ENCODE results near the gene RGS3. TPM values are rescaled to one million over a fixed set of nuclear protein-coding genes. Genes with fewer than 3 reads are reported as not detected.
A peak's percentile ranks its signal among the peaks of the same experiment; 100 is the strongest.

The RGS3 gene
- total and polyA plus RNA-seq, 10 of the 15 experiments (the other 5 are each of a cell fraction or from before 2014, with no cell fraction given): 2.9 to 138 (median 28.8) TPM

GRCh38 chr9:113589890-113590289, 126.4 kb downstream of the RGS3 start (continued):
- TF ChIP-seq CTCF (IDR thresholded peaks at IDR 0.05 in 2 of 3, conservative IDR thresholded peaks at IDR 0.05 in 1 of 3; ENCODE audit: control insufficient read depth in 2 of 3, extremely low read depth in 1 of 3, insufficient read depth in 1 of 3, low read depth in 3 of 3, low read length in 3 of 3) (peak; percentile 47 to 62 (median 50); a peak in 4 of 6 replicates), NR2F1 (conservative IDR thresholded peaks at IDR 0.05) (no peak), BMI1 (IDR thresholded peaks at IDR 0.05; ENCODE audit: borderline replicate concordance) (no peak), BHLHE40 (IDR thresholded peaks at IDR 0.05; ENCODE audit: borderline replicate concordance in 1 of 2, low read depth in 2 of 2, low read length in 1 of 2) (no peak), ZNF274 (IDR thresholded peaks at IDR 0.05; ENCODE audit: insufficient read depth, insufficient read length) (no peak)

GRCh38 chr9:113590389-113590788, 126.9 kb downstream of the RGS3 start:
- no peak overlapping the region for H3K4me2 ChIP-seq (ENCODE audit: control insufficient read depth, insufficient read depth)
- ChIA-PET POLR2A (interaction anchor here (1.7 kb wide), 1 partner anchor 8 kb away, joined by 5 read pairs; no protein-coding TSS in a partner anchor), SMC1A (ENCODE audit: uncharacterized antibody, unreplicated experiment) (interaction anchor here (0.8 to 12.4 kb wide), 9 partner anchors 10 to 218 kb away, joined by 3 to 270 read pairs (median 3); no protein-coding TSS in a partner anchor), CTCF (interaction anchor here (1.1 to 18.0 kb wide), 10 partner anchors 10 to 142 kb away, joined by 3 to 565 read pairs (median 13); no protein-coding TSS in a partner anchor), RAD21 (ENCODE audit: unreplicated experiment) (interaction anchor here (0.8 to 11.4 kb wide), 7 partner anchors 9 to 180 kb away, joined by 3 to 290 read pairs (median 4); partner anchors contain the start of genes C9orf43 and POLE3)
- FAIRE-seq: no peak
- in situ Hi-C loops (cut with MboI): no loop called here
- peaks cover 29% of the 10 kb centered on the region for H3K4me1 ChIP-seq (ENCODE audit: control insufficient read depth, insufficient read depth, low read length)
- WGBS (ENCODE audit: insufficient coverage, insufficient replicate concordance, low lambda C conversion rate, missing lambda C conversion rate): 50% methylated on average over 2 of the region's 2 CpGs
- H3K36me3 ChIP-seq (ENCODE audit: control insufficient read depth in 2 of 2, insufficient read depth in 2 of 2, low read length in 1 of 2): peaks cover 8 to 19% of the 10 kb centered on the region in 2 experiments
- H3K27me3 ChIP-seq (replicated peaks in 1 of 2; ENCODE audit: control insufficient read depth in 2 of 2, insufficient read depth in 2 of 2, low read length in 1 of 2): no peaks in the 10 kb centered on the region
- TF ChIP-seq TCF7 (IDR thresholded peaks at IDR 0.05; ENCODE audit: borderline replicate concordance) (no peak), YY1 (IDR thresholded peaks at IDR 0.05; ENCODE audit: low read depth, low read length) (no peak), ASH2L (IDR thresholded peaks at IDR 0.05; ENCODE audit: borderline replicate concordance, low read depth) (no peak), HDAC2 (IDR thresholded peaks at IDR 0.05) (no peak), SREBF1 (IDR thresholded peaks at IDR 0.05; ENCODE audit: low read length) (no peak), NBN (IDR thresholded peaks at IDR 0.05) (no peak), SKIL (IDR thresholded peaks at IDR 0.05; ENCODE audit: low read depth, poor library complexity, severe bottlenecking) (no peak), HCFC1 (IDR thresholded peaks at IDR 0.05; ENCODE audit: low read length) (no peak)
- H3K4me3 ChIP-seq: no peak overlapping the region
- no peak overlapping the region for H3K27ac ChIP-seq (ENCODE audit: control insufficient read depth, insufficient read depth)
- intact Hi-C loops (cut with micrococcal nuclease; ENCODE audit: unreplicated experiment): no loop called here
- DNase-seq (ENCODE audit: low read depth, low spot score): no peak
- no peak for ATAC-seq
- no peak overlapping the region for H3K9ac ChIP-seq (ENCODE audit: control insufficient read depth, insufficient read depth, low read length)
- no peaks in the 10 kb centered on the region; the same call in 1 of the 2 replicates for H3K79me2 ChIP-seq (ENCODE audit: control insufficient read depth, insufficient read depth, low read length)
- H2AFZ ChIP-seq (ENCODE audit: control insufficient read depth, low read depth, low read length): no peak overlapping the region
- no peaks in the 10 kb centered on the region; the same call in 1 of the 2 replicates for H4K20me1 ChIP-seq (ENCODE audit: control insufficient read depth, insufficient read depth)
- H3K9me3 ChIP-seq (replicated peaks; ENCODE audit: control insufficient read depth, insufficient read depth, low read length): no peaks in the 10 kb centered on the region
- BruUV-seq (replicated peaks): no TSS peak

Measured in GM12878 (cell line).